GM19035 (cell line): ENCODE results near the gene PDAP1.
"Not testable (repeated sequence)": the region's sequence is repeated elsewhere in the genome, so short reads cannot be mapped to it uniquely, and the experiment has no call there.

Experiments
- ATAC-seq: cut with Tn5 transposase; IDR thresholded peaks from one replicate; pipeline ENCODE4 v1.9.1; 2021; ENCODE audit not compliant: unreplicated experiment

PDAP1 gene

GRCh38 chr7:99396418-99397296 is 11.7 kb downstream of the PDAP1 start:
- ATAC-seq: no peak

GRCh38 chr7:99395616-99396327 is 12.6 kb downstream of the PDAP1 start:
- ATAC-seq: no peak

- no peak for ATAC-seq
These were observed 14.3 kb downstream of the PDAP1 start for GRCh38 chr7:99394188-99394502.

GRCh38 chr7:99393355-99394187 is 14.8 kb downstream of the PDAP1 start:
- no peak for ATAC-seq

GRCh38 chr7:99392659-99393354 is 15.6 kb downstream of the PDAP1 start:
- ATAC-seq: no peak

GRCh38 chr7:99392046-99392445 is 16.4 kb downstream of the PDAP1 start:
- no peak for ATAC-seq

- ATAC-seq: no peak
These were observed 17.3 kb downstream of the PDAP1 start for GRCh38 chr7:99390941-99391602.

- ATAC-seq: no peak
These were observed 18.6 kb downstream of the PDAP1 start for GRCh38 chr7:99389772-99390171.

- ATAC-seq: no peak
These were observed 20.5 kb downstream of the PDAP1 start for GRCh38 chr7:99387912-99388311.

- ATAC-seq: not testable (repeated sequence)
These were observed 21.2 kb downstream of the PDAP1 start for GRCh38 chr7:99387239-99387635.

- no peak for ATAC-seq
These were observed 21.7 kb downstream of the PDAP1 start for GRCh38 chr7:99386584-99387238.

GRCh38 chr7:99385564-99385963 is 22.8 kb downstream of the PDAP1 start:
- no peak for ATAC-seq

- ATAC-seq: no peak
These were observed 23.9 kb downstream of the PDAP1 start for GRCh38 chr7:99384523-99384922.

- no peak for ATAC-seq
These were observed 24.5 kb downstream of the PDAP1 start for GRCh38 chr7:99383791-99384370.

- ATAC-seq: no peak
These were observed 25.2 kb downstream of the PDAP1 start for GRCh38 chr7:99383203-99383602.

- ATAC-seq: no peak
These were observed 26.7 kb downstream of the PDAP1 start for GRCh38 chr7:99381664-99382075.

- ATAC-seq: peak; percentile 74
These were observed 27.4 kb downstream of the PDAP1 start for GRCh38 chr7:99380823-99381663.

GRCh38 chr7:99380032-99380822 is 28.2 kb downstream of the PDAP1 start:
- ATAC-seq: peak; percentile 36
